Measurements from ENCODE around the gene VANGL2. TPM values are rescaled to one million over a fixed set of nuclear protein-coding genes. Genes with fewer than 3 reads are reported as not detected.

The VANGL2 gene
- polyA plus RNA-seq, 3 donors = 0.01 TPM; not detected in 2

DNA sequence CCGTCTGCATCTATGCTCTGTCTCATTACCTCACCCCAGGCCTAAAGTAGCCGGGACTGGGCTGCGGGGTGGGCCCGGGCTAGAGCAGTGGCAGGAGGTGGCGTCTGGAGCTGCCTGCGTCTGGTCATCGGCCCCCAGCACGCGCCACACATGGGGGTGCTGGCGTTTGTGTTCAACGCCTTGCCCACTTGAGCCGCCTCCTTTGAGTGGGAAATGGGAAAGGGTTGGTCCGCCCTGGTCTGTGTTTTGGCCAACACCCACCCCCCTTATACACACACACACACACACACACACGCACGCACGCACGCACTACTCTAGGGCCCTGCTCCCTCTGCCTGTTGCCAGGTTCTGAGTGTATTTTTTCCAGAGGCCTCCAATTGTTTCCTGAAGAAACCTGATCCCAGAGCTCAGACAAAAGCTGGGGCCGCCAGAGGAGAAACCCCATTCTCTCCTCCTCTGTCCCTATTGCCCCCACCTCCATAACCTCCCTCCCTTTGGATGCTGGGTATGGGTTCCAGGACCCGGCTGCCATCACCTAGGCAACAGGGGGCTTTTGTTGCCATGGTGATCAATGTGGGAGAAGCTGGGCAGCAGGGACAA lies 10.1 kb downstream of the VANGL2 start:
- H3K79me2 ChIP-seq (ENCODE audit: insufficient read depth, low read length) = no peaks in the 10 kb centered on the region
- peaks cover 0 to 5% (median 3%) of the 10 kb centered on the region in 3 donors for H3K27me3 Mint-ChIP-seq (ENCODE audit: low read depth in 3 of 3)
- TF ChIP-seq, protein P1, sequence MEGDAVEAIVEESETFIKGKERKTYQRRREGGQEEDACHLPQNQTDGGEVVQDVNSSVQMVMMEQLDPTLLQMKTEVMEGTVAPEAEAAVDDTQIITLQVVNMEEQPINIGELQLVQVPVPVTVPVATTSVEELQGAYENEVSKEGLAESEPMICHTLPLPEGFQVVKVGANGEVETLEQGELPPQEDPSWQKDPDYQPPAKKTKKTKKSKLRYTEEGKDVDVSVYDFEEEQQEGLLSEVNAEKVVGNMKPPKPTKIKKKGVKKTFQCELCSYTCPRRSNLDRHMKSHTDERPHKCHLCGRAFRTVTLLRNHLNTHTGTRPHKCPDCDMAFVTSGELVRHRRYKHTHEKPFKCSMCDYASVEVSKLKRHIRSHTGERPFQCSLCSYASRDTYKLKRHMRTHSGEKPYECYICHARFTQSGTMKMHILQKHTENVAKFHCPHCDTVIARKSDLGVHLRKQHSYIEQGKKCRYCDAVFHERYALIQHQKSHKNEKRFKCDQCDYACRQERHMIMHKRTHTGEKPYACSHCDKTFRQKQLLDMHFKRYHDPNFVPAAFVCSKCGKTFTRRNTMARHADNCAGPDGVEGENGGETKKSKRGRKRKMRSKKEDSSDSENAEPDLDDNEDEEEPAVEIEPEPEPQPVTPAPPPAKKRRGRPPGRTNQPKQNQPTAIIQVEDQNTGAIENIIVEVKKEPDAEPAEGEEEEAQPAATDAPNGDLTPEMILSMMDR (IDR thresholded peaks at IDR 0.05) = no peak
- H3K4me3 Mint-ChIP-seq = no peak overlapping the region
- no peaks in the 10 kb centered on the region for H3K4me1 ChIP-seq (ENCODE audit: control insufficient read depth in 1 of 2, insufficient read depth in 2 of 2, low read length in 2 of 2)
- H3K36me3 Mint-ChIP-seq = no peaks in the 10 kb centered on the region
- H3K9me3 Mint-ChIP-seq = no peaks in the 10 kb centered on the region
- no peaks in the 10 kb centered on the region for H3K9me3 ChIP-seq (replicated peaks in 1 of 2; ENCODE audit: control insufficient read depth in 1 of 2, insufficient read depth in 1 of 2, low read length in 2 of 2)
- H3K27ac Mint-ChIP-seq = no peak overlapping the region
- H3K36me3 ChIP-seq (replicated peaks in 1 of 2; ENCODE audit: control insufficient read depth in 1 of 2, insufficient read depth in 2 of 2, low read length in 2 of 2) = no peaks in the 10 kb centered on the region
- H4K20me1 ChIP-seq (ENCODE audit: insufficient read depth, low read length) = no peaks in the 10 kb centered on the region
- no peaks in the 10 kb centered on the region for H3K27me3 ChIP-seq (ENCODE audit: control insufficient read depth in 2 of 2, insufficient read depth in 2 of 2, low read length in 2 of 2)
- no peak overlapping the region for H2AFZ ChIP-seq (ENCODE audit: insufficient read depth, low read depth, low read length, poor library complexity, severe bottlenecking)
- 94% methylated on average over 10 of the region's 19 CpGs for WGBS (ENCODE audit: insufficient coverage)
- H3K9ac ChIP-seq (ENCODE audit: insufficient read depth, low read length, poor library complexity, severe bottlenecking) = no peak overlapping the region
- H3K4me3 ChIP-seq (replicated peaks in 1 of 3; ENCODE audit: low read depth in 2 of 3, low read length in 3 of 3) = no peak overlapping the region
- no peak for DNase-seq
- intact Hi-C loops (cut with micrococcal nuclease) = no loop called here
- no peaks in the 10 kb centered on the region for H3K4me1 Mint-ChIP-seq
- H3K27ac ChIP-seq (ENCODE audit: low read depth in 1 of 2, low read length in 2 of 2) = no peak overlapping the region
- H3K4me2 ChIP-seq (replicated peaks; ENCODE audit: extremely low read depth, low read length, poor library complexity, severe bottlenecking) = no peak overlapping the region

DNA sequence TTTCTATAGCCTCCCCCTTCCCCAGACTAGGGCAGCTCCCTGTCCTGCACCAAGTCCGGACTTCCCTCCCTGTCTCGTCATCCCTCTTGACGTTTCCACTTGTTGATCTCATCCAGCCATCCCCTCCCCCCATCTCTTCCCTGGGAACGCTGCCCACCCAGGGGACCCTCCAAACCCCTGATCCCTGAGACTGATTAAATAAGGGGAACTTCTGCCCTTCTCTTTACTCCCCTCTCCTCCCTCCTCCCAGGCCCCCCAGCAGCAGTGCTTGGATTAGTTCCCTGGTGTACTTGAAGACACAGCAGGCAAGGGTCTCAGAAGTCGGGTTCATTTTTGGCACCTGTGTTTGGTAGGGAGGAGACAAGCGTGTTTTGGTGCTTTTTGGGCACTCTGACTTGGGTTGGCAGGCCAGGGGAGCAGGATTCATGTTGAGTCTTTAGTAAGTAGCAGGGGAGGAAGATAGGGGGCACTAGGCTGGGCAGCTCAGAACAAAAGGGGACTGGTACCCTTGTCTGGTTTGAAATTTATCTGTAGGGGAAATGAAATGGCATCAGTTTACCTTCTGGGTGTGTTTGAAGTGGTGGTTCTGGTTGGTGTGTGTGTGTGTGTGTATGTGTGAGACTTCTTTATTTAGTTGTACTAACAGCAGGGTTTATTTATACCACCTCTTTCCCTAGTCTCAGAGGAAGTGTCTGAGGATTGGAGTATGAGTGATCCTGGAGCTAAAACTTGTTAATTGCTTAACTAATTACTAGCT lies 11.1 kb downstream of the VANGL2 start:
- no peak overlapping the region for H3K9ac ChIP-seq (ENCODE audit: insufficient read depth, low read length, poor library complexity, severe bottlenecking)
- H3K4me1 ChIP-seq (ENCODE audit: control insufficient read depth in 1 of 2, insufficient read depth in 2 of 2, low read length in 2 of 2) = no peaks in the 10 kb centered on the region
- H3K4me3 Mint-ChIP-seq = no peak overlapping the region
- H3K9me3 ChIP-seq (replicated peaks in 1 of 2; ENCODE audit: control insufficient read depth in 1 of 2, insufficient read depth in 1 of 2, low read length in 2 of 2) = no peaks in the 10 kb centered on the region
- no peak overlapping the region for H3K27ac ChIP-seq (ENCODE audit: low read depth in 1 of 2, low read length in 2 of 2)
- no peaks in the 10 kb centered on the region for H3K79me2 ChIP-seq (ENCODE audit: insufficient read depth, low read length)
- H3K27me3 Mint-ChIP-seq (ENCODE audit: low read depth in 3 of 3) = peaks cover 0 to 1% (median 0%) of the 10 kb centered on the region in 3 donors
- H3K27ac Mint-ChIP-seq = no peak overlapping the region
- intact Hi-C loops (cut with micrococcal nuclease) = no loop called here
- no peak overlapping the region for H3K4me2 ChIP-seq (replicated peaks; ENCODE audit: extremely low read depth, low read length, poor library complexity, severe bottlenecking)
- 80% methylated on average over 2 of the region's 6 CpGs for WGBS (ENCODE audit: insufficient coverage)
- no peaks in the 10 kb centered on the region for H3K36me3 Mint-ChIP-seq
- H3K4me3 ChIP-seq (replicated peaks in 1 of 3; ENCODE audit: low read depth in 2 of 3, low read length in 3 of 3) = no peak overlapping the region
- H3K36me3 ChIP-seq (replicated peaks in 1 of 2; ENCODE audit: control insufficient read depth in 1 of 2, insufficient read depth in 2 of 2, low read length in 2 of 2) = no peaks in the 10 kb centered on the region
- DNase-seq = no peak
- TF ChIP-seq, protein P1 (IDR thresholded peaks at IDR 0.05) = no peak
- H3K27me3 ChIP-seq (ENCODE audit: control insufficient read depth in 2 of 2, insufficient read depth in 2 of 2, low read length in 2 of 2) = no peaks in the 10 kb centered on the region
- H3K9me3 Mint-ChIP-seq = no peaks in the 10 kb centered on the region
- H4K20me1 ChIP-seq (ENCODE audit: insufficient read depth, low read length) = no peaks in the 10 kb centered on the region
- H2AFZ ChIP-seq (ENCODE audit: insufficient read depth, low read depth, low read length, poor library complexity, severe bottlenecking) = no peak overlapping the region
- no peaks in the 10 kb centered on the region for H3K4me1 Mint-ChIP-seq
